HEK293 (cell line): Measurements from ENCODE around the gene FNIP1.

ENCODE experiments used
- ZNF449 ChIP-seq: fragments of 450-650 bp; formaldehyde crosslinking; IDR thresholded peaks from 2 replicates; pipeline ENCODE4 v1.5.1; 2017; ENCODE audit warnings: missing biosample characterization, mild to moderate bottlenecking, missing genetic modification characterization, moderate library complexity
- ZNF501 ChIP-seq: fragments of 450-650 bp; formaldehyde crosslinking; IDR thresholded peaks from 2 replicates; pipeline ENCODE4 v1.5.1; 2016; ENCODE audit warnings: missing biosample characterization, missing genetic modification characterization
- ZNF555 ChIP-seq: fragments of 450-650 bp; formaldehyde crosslinking; conservative IDR thresholded peaks from 2 replicates; pipeline ENCODE4 v1.5.1; 2017; ENCODE audit warnings: missing biosample characterization, mild to moderate bottlenecking, missing genetic modification characterization, inconsistent platforms

GRCh38 chr5:131773805-131774204 is 23.0 kb downstream of the FNIP1 start:
- TF ChIP-seq ZNF501 (tag by site-specific recombination) (no peak), ZNF449 (tag by site-specific recombination) (no peak), ZNF555 (no peak)
